Endothelial cell (in vitro differentiated cells): ENCODE results near the gene PLPP7. TPM values are rescaled to one million over a fixed set of nuclear protein-coding genes. Genes with fewer than 3 reads are reported as not detected.

Experiments used
- DNase-seq: peaks from one replicate; pipeline ENCODE4 v3.0.0; 2021; ENCODE audit warnings: low spot score
- H3K27ac Mint-ChIP-seq: one replicate; pipeline ENCODE4 v1.8.0; 2021; ENCODE audit warnings: mixed read lengths, inconsistent platforms; ENCODE audit not compliant: unreplicated experiment
- H3K27me3 Mint-ChIP-seq: one replicate; pipeline ENCODE4 v1.8.0; 2021; ENCODE audit warnings: mild to moderate bottlenecking, moderate library complexity, mixed read lengths, inconsistent platforms; ENCODE audit not compliant: unreplicated experiment
- H3K36me3 Mint-ChIP-seq: one replicate; pipeline ENCODE4 v1.8.0; 2021; ENCODE audit warnings: mild to moderate bottlenecking, low read depth, mixed read lengths, inconsistent platforms; ENCODE audit not compliant: unreplicated experiment
- H3K4me1 Mint-ChIP-seq: one replicate; pipeline ENCODE4 v1.8.0; 2021; ENCODE audit warnings: mild to moderate bottlenecking, mixed read lengths, inconsistent platforms; ENCODE audit not compliant: unreplicated experiment
- H3K4me3 Mint-ChIP-seq: one replicate; pipeline ENCODE4 v1.8.0; 2021; ENCODE audit warnings: mild to moderate bottlenecking, mixed read lengths, inconsistent platforms; ENCODE audit not compliant: unreplicated experiment
- H3K9me3 Mint-ChIP-seq: one replicate; pipeline ENCODE4 v1.8.0; 2021; ENCODE audit warnings: mixed read lengths, inconsistent platforms; ENCODE audit not compliant: unreplicated experiment
- CTCF ChIP-seq: fragments of 200-600 bp; sonication (generic); IDR thresholded peaks from one replicate; pipeline ENCODE4 v1.5.0; 2021; ENCODE audit warnings: antibody characterized with exemption; ENCODE audit not compliant: unreplicated experiment
- total RNA-seq: library from RNA; stranded (reverse); fragmentation: NEBNext Ultra II Directional; extraction: Animal tissue kit (Norgen Biotek cat#: 25700); gene quantifications from one replicate; pipeline ENCODE4 v1.2.1, GENCODE V29; 2021; ENCODE audit not compliant: unreplicated experiment

PLPP7 gene
- total RNA-seq, 1 donor from 2014 or later, result 4.9 TPM

DNA sequence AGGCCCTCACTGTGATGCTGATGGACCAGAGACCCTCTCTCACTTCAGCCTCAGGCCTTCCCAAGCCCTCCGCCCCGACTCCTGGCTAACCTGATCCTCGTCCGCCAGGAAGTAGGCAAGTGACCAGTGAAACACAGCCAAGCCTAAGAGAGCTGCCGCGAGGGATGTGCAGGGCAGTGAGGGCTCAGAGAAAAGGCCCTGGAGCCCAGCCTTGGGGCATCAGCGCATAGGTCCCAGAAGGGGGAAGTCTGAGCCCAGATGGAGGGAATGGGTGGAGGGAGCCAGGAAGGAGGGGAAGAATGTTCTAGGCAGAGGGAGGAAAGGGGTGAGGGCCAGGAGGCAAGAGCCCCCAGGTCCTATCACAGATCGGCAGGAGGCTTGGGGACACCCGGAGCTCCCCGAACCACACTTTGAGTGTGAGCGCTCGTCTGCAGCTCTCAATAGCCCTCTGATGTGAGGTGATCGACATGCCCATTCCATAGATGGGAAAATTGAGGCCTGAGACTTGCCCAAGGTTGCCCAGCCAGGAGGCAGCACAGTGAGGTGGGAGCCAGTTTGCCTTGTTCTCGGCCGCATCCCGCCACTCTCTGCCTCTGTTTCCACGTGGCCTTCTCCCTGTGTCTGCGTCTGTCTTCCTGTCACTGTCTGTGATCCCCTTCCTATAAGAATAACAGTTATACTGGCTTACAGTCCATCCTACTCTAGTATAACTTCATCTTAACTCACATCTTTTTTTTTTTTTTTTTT, 20.2 kb downstream of the PLPP7 start:
- DNase-seq, result no peak
- Mint-ChIP-seq H3K4me1 (peaks cover 26% of the 10 kb centered on the region), H3K27ac (no peak overlapping the region), H3K27me3 (peaks cover 5% of the 10 kb centered on the region), H3K9me3 (no peaks in the 10 kb centered on the region), H3K4me3 (no peak overlapping the region), H3K36me3 (peaks cover 4% of the 10 kb centered on the region)
- no peak for TF ChIP-seq CTCF

GRCh38 chr9:131310833-131311554, 21.5 kb downstream of the PLPP7 start:
- peaks cover 4% of the 10 kb centered on the region for H3K36me3 Mint-ChIP-seq
- peaks cover 8% of the 10 kb centered on the region for H3K27me3 Mint-ChIP-seq
- DNase-seq, result no peak
- H3K9me3 Mint-ChIP-seq, result no peaks in the 10 kb centered on the region
- no peak overlapping the region for H3K4me3 Mint-ChIP-seq
- peaks cover 26% of the 10 kb centered on the region for H3K4me1 Mint-ChIP-seq
- no peak for TF ChIP-seq CTCF
- H3K27ac Mint-ChIP-seq, result peak overlapping the region; percentile 48

DNA sequence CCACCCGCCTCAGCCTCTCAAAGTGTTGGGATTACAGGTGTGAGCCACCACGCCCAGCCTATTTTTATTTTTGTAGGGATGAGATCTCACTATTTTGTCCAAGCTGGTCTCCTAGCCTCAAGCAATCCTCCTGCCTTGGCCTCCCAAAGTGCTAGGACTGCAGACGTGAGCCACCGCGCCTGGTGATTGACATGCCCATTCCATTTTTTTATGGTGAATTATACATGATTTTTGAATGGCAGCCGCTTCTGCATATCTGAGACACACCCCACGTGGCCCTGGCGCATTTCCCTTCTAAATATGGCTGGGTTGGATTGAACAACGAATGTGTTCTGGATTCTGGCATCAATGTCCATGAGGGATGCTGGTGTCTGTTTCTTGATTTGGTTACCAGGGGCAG, 22.7 kb downstream of the PLPP7 start:
- no peak for TF ChIP-seq CTCF
- peaks cover 19% of the 10 kb centered on the region for H3K4me1 Mint-ChIP-seq

DNA sequence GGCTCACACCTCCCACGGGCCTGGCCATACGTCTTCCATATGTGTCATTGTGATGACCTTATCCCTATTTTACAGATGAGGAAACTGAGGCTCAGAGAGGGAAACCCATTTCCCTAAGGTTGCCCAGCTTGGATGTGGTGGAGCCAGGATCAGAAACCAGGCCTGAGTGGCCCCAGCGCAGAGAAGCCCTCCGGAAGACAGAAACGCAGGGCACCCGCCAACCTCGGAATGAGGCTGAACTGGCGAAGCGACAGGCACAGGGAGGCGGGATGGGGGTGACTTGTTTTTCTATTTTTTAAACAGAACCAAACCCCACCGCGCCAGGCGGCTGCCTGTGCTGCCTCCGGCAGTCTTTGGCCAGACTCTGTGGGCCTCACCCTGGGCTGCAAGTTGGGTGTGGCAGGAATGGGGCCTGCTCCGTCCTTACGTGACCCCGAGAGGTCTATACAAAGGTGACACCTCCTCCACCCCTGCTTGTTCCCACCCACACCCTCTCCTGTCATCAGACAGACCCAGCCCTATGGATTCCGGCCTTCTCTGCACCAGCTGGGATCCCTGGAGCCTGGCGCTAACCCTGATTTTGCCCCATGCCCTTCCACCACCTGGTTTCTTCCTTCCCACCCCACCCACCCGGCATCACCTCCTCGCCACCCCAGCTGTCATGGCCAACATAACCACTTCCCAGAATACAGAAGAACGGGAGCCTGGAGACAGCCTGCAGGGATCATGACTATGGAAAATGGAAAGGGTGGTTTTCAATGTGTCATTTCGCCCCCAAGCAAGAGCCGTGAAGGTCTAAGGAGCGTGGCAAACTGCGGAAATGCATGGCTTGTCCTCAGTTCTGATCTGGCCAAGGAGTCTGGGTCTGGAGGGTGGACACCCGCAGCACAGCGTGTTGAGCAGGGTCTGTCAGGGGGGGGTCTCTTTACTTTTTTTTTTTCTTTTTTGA, 23.6 kb downstream of the PLPP7 start:
- peaks cover 5% of the 10 kb centered on the region for H3K27me3 Mint-ChIP-seq
- TF ChIP-seq CTCF, result no peak
- DNase-seq, result no peak
- H3K4me1 Mint-ChIP-seq, result peaks cover 14% of the 10 kb centered on the region
- no peaks in the 10 kb centered on the region for H3K9me3 Mint-ChIP-seq
- no peak overlapping the region for H3K27ac Mint-ChIP-seq
- no peak overlapping the region for H3K4me3 Mint-ChIP-seq
- H3K36me3 Mint-ChIP-seq, result no peaks in the 10 kb centered on the region

More for the DNA sequence above, 22.7 kb downstream of the PLPP7 start:
- no peak overlapping the region for H3K27ac Mint-ChIP-seq
- H3K36me3 Mint-ChIP-seq, result no peaks in the 10 kb centered on the region
- DNase-seq, result no peak
- no peaks in the 10 kb centered on the region for H3K9me3 Mint-ChIP-seq
- no peak overlapping the region for H3K4me3 Mint-ChIP-seq
- peaks cover 6% of the 10 kb centered on the region for H3K27me3 Mint-ChIP-seq
